ENCODE data around the gene FXR2. TPM values are rescaled to one million over a fixed set of nuclear protein-coding genes. Genes with fewer than 3 reads are reported as not detected.

FXR2 gene
- total and polyA plus RNA-seq, 9 donors: 13.8 to 36.1 (median 26.6) TPM

DNA sequence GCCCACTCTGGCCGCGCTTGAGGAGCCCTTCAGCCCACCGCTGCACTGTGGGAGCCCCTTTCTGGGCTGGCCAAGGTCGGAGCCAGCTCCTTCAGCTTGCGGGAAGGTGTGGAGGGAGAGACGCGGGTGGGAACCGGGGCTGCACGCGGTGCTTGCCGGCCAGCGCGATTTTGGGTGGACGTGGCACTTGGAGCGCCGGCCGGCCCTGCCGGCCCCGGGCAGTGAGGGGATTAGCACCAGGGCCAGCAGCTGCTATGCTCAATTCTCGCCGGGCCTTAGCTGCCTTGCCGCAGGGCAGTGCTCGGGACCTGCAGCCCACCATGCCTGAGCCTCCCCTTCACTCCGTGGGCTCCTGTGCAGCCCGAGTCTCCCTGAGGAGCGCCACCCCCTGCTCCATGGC, 26.1 kb upstream of the FXR2 start:
- TF ChIP-seq, protein P1, sequence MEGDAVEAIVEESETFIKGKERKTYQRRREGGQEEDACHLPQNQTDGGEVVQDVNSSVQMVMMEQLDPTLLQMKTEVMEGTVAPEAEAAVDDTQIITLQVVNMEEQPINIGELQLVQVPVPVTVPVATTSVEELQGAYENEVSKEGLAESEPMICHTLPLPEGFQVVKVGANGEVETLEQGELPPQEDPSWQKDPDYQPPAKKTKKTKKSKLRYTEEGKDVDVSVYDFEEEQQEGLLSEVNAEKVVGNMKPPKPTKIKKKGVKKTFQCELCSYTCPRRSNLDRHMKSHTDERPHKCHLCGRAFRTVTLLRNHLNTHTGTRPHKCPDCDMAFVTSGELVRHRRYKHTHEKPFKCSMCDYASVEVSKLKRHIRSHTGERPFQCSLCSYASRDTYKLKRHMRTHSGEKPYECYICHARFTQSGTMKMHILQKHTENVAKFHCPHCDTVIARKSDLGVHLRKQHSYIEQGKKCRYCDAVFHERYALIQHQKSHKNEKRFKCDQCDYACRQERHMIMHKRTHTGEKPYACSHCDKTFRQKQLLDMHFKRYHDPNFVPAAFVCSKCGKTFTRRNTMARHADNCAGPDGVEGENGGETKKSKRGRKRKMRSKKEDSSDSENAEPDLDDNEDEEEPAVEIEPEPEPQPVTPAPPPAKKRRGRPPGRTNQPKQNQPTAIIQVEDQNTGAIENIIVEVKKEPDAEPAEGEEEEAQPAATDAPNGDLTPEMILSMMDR (IDR thresholded peaks at IDR 0.05): no peak
- no peak for TF ChIP-seq POLR2A (IDR thresholded peaks at IDR 0.05)
- no peak for TF ChIP-seq EP300 (IDR thresholded peaks at IDR 0.05)
- 92 to 94% (median 92%) methylated on average over 22 to 26 of the region's 26 CpGs for WGBS, 3 donors
- H3K4me3 ChIP-seq: no peak overlapping the region
- H3K9me3 ChIP-seq: no peaks in the 10 kb centered on the region
- DNase-seq: no peak
- no peaks in the 10 kb centered on the region for H3K36me3 ChIP-seq
- H3K27ac ChIP-seq: no peak overlapping the region
- no peaks in the 10 kb centered on the region for H3K27me3 ChIP-seq
- no peaks in the 10 kb centered on the region for H3K4me1 ChIP-seq (ENCODE audit: insufficient read depth)
- intact Hi-C loops (cut with DNase I): no loop called here

DNA sequence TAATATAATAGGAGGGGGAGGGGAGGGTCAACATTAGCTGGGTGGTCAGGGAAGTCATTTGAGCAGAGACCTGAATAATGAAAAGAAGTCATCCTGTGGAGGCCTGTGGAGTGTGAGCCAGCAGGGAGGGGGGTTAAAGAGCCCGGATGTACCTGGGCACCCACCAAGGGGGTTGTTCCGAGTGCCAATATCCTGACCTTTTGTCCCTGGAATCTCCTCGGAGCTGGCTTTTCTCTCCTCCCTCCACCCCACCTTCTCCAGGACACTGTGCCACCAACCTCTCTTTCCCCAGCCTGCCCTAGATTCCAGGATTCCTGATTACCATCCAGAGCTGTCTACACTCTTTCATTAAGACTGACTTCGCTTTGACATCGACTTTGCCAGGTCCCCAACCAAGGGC, 21.5 kb upstream of the FXR2 start:
- 64 to 66% (median 64%) methylated on average over 5 of the region's 5 CpGs for WGBS, 3 donors
- H3K4me3 ChIP-seq: no peak overlapping the region
- intact Hi-C loops (cut with DNase I): no loop called here
- TF ChIP-seq POLR2A (IDR thresholded peaks at IDR 0.05): no peak
- no peak for TF ChIP-seq EP300 (IDR thresholded peaks at IDR 0.05)
- TF ChIP-seq, protein P1 (IDR thresholded peaks at IDR 0.05): no peak
- DNase-seq: no peak
- peaks cover 2% of the 10 kb centered on the region for H3K4me1 ChIP-seq (ENCODE audit: insufficient read depth)
- H3K36me3 ChIP-seq: no peaks in the 10 kb centered on the region
- H3K9me3 ChIP-seq: no peaks in the 10 kb centered on the region
- no peak overlapping the region for H3K27ac ChIP-seq
- no peaks in the 10 kb centered on the region for H3K27me3 ChIP-seq

DNA sequence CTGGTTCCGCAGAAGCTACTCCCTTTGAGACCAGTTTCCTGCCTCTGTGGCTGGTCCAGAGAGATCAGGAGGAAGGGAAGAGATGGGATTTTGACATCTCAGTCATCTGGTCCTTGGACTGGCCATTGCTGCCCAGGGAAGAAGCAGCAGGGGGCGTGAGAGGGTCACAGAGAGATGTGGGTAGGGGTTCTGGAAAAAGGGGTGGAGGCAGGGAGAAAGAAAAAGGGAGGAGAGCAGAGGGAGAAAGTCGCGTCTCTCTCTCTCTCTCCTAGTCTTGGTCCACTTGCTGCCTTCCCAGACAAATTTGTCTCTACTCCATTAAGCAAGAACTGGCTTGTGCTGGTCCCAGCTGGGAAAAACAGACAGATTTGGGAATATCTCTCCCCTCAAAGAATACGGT, 19.7 kb upstream of the FXR2 start:
- Histone ChIP-seq H3K27ac (no peak overlapping the region), H3K4me1 (ENCODE audit: insufficient read depth) (peaks cover 4% of the 10 kb centered on the region), H3K36me3 (no peaks in the 10 kb centered on the region), H3K27me3 (no peaks in the 10 kb centered on the region), H3K4me3 (no peak overlapping the region), H3K9me3 (no peaks in the 10 kb centered on the region)
- no peak for TF ChIP-seq EP300 (IDR thresholded peaks at IDR 0.05)
- TF ChIP-seq, protein P1 (IDR thresholded peaks at IDR 0.05): peak in 1 of 3 donors; percentile 51
- peak; percentile 6 for TF ChIP-seq POLR2A (IDR thresholded peaks at IDR 0.05)
- 9 to 12% (median 10%) methylated on average over 5 of the region's 5 CpGs for WGBS, 3 donors
- intact Hi-C loops (cut with DNase I): loop anchor here in 3 of 4 donors (5.0 kb wide), 1 partner anchor 53 kb away; the partner anchor contains the start of genes TP53 (in 3 of the 3) and WRAP53 (in 3 of the 3)
- DNase-seq: peak; percentile 65 to 82 (median 77)

DNA sequence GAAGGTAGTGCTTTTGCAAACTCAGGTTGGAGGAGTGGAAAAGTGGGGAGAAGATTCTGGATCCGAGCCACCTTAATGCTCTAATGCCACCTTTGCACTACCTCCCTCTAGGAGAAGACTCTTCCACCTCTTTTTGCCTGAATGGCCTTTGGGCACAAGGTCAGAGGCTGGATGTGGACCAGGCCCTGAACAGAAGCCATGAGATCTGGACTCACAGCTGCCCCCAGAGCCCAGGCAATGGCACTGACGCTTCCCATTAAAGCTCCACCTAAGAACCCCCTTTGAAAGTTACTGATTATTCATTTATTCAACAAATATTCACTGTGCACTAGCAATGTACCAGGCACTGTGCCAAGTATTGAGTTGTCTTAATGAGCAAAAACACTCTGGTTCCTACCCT, 18.4 kb upstream of the FXR2 start:
- intact Hi-C loops (cut with DNase I): loop anchor here in 3 of 4 donors (5.0 kb wide), 1 partner anchor 54 kb away; the partner anchor contains the start of genes TP53 (in 3 of the 3) and WRAP53 (in 3 of the 3)
- TF ChIP-seq, protein P1 (IDR thresholded peaks at IDR 0.05): no peak
- no peak for TF ChIP-seq POLR2A (IDR thresholded peaks at IDR 0.05)
- TF ChIP-seq EP300 (IDR thresholded peaks at IDR 0.05): no peak
- 84 to 86% (median 84%) methylated on average over 2 of the region's 2 CpGs for WGBS, 3 donors

More for the DNA sequence above, 18.4 kb upstream of the FXR2 start:
- Histone ChIP-seq H3K27ac (no peak overlapping the region), H3K27me3 (no peaks in the 10 kb centered on the region), H3K4me1 (ENCODE audit: insufficient read depth) (peaks cover 4% of the 10 kb centered on the region), H3K9me3 (no peaks in the 10 kb centered on the region), H3K36me3 (no peaks in the 10 kb centered on the region), H3K4me3 (no peak overlapping the region)
- DNase-seq: no peak

Measured in ovary (tissue), 9 donors.